ENCODE results near the gene OR2T34. TPM values are rescaled to one million over a fixed set of nuclear protein-coding genes. Genes with fewer than 3 reads are reported as not detected.
"Not testable (repeated sequence)": the region's sequence is repeated elsewhere in the genome, so short reads cannot be mapped to it uniquely, and the experiment has no call there.

Gene OR2T34
- total RNA-seq, 6 donors from 2014 or later: not detected

DNA sequence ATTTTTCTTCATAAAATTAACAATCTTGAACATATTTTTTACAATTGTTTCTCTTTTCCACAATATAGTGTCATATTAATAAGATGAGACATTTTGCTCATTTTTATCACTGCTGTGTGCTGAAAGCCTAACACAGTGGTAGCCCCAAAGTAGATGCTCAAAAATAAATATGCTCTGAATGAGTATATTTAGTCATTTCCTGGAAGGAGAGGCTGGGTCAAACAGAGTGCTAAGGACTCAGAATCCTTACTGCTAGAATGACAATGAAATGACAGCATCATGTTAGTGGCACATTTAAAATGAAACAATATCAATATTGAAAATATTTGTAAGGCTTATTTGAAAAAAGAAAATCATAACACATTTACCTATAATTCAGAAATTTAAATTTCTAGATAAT, 37.1 kb downstream of the OR2T34 start:
- not testable (repeated sequence) for H3K9me3 ChIP-seq; H3K27ac ChIP-seq; ATAC-seq (ENCODE audit: low FRiP score in 2 of 2); H3K4me1 ChIP-seq; H3K36me3 ChIP-seq; H3K27me3 ChIP-seq; DNase-seq; H3K4me3 ChIP-seq

Small RNA genes within 50 kb of the gene (small RNA-seq; reads per million reads assigned to genes)
- gene RF00019: 0 reads per million in 4 donors

Other genes starting within 250 kb of the OR2T34 start
- not detected for gene OR14C36, start 226.0 kb downstream of the OR2T34 start, total RNA-seq
- gene OR2T4, start 213.1 kb downstream of the OR2T34 start, total RNA-seq: not detected
- not detected for gene OR2T6, start 199.0 kb downstream of the OR2T34 start, total RNA-seq
- gene OR2T1, start 171.7 kb downstream of the OR2T34 start, total RNA-seq: not detected
- not detected for gene OR2T2, start 129.1 kb downstream of the OR2T34 start, total RNA-seq
- not detected for gene OR2T3, start 101.4 kb downstream of the OR2T34 start, total RNA-seq
- not detected for gene OR2T5, start 86.2 kb downstream of the OR2T34 start, total RNA-seq
- gene OR2G6, start 66.7 kb downstream of the OR2T34 start, total RNA-seq: not detected
- gene OR2T29, start 12.0 kb downstream of the OR2T34 start, total RNA-seq: not detected
- gene OR2T10, start 22.9 kb upstream of the OR2T34 start, total RNA-seq: not detected
- 1 to 10 TPM in 1 of 6 donors, not detected in 5; 1.8 TPM for gene OR2T11, start 60.3 kb upstream of the OR2T34 start, total RNA-seq
- gene OR2T35, start 70.5 kb upstream of the OR2T34 start, total RNA-seq: not detected
- not detected for gene OR2T27, start 80.8 kb upstream of the OR2T34 start, total RNA-seq
- gene OR14I1, start 128.0 kb upstream of the OR2T34 start, total RNA-seq: not detected
- gene LYPD8, start 181.0 kb upstream of the OR2T34 start, total RNA-seq: not detected

Measured in upper lobe of left lung (tissue), 6 donors.